BE2C (cell line): ENCODE results near the gene ABHD14A.

Experiments
- DNase-seq: peaks from one replicate; pipeline ENCODE4 v3.0.0-alpha.2; 2020
- H3K27me3 ChIP-seq: fragments of 250-450 bp; sonication (Bioruptor Pico); 2 replicates; pipeline ENCODE4 v1.5.1; 2020; ENCODE audit warnings: mild to moderate bottlenecking
- H3K36me3 ChIP-seq: fragments of 250-450 bp; sonication (Bioruptor Pico); 2 replicates; pipeline ENCODE4 v1.5.1; 2020; ENCODE audit warnings: mild to moderate bottlenecking
- H3K4me1 ChIP-seq: fragments of 250-450 bp; sonication (Bioruptor Pico); 2 replicates; pipeline ENCODE4 v1.5.1; 2020
- H3K4me3 ChIP-seq: 2 replicates; pipeline ENCODE4 v1.5.1; 2011; ENCODE audit warnings: low read depth, low read length
- H3K9me3 ChIP-seq: fragments of 250-450 bp; sonication (Bioruptor Pico); 2 replicates; pipeline ENCODE4 v1.5.1; 2020
- TF ChIP-seq, protein P1 (sequence below): IDR thresholded peaks from 2 replicates; pipeline ENCODE4 v1.5.1; 2012; ENCODE audit warnings: mild to moderate bottlenecking, low read depth, low read length

Gene ABHD14A

DNA sequence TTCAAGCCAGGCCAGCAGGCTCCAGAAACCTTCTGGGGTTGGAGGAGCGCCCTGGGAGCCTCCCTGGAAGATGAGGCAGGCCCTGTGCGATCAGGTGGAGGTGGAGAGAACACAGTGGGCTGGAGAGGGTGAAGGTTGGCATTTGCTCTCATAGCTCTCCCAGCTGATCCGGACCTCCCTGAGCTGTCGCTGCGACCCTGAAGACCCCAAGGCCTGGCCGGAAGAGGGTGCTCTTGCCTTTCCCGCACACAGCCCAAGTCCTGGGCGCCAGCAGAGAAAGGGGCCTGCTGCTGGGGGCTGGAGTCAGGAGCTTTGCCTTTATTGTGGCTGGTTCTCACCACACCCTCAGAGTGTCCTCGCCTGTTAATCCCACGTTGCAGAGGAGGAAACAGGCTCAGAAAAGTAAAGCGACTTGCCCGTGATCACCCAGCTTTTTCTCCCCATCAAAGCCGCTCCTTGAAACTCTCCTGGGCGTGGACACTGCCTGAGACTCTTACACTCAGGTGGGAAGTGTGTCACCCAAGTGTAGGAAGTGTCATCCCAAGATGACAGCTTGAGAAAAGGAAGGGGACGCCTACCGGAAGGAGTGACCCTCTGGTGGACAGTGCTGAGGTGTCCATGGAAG is 29.4 kb downstream of the ABHD14A start:
- DNase-seq, result peak; percentile 80
- H3K4me1 ChIP-seq, result peaks cover 8% of the 10 kb centered on the region
- H3K27me3 ChIP-seq, result no peaks in the 10 kb centered on the region
- TF ChIP-seq, protein P1, sequence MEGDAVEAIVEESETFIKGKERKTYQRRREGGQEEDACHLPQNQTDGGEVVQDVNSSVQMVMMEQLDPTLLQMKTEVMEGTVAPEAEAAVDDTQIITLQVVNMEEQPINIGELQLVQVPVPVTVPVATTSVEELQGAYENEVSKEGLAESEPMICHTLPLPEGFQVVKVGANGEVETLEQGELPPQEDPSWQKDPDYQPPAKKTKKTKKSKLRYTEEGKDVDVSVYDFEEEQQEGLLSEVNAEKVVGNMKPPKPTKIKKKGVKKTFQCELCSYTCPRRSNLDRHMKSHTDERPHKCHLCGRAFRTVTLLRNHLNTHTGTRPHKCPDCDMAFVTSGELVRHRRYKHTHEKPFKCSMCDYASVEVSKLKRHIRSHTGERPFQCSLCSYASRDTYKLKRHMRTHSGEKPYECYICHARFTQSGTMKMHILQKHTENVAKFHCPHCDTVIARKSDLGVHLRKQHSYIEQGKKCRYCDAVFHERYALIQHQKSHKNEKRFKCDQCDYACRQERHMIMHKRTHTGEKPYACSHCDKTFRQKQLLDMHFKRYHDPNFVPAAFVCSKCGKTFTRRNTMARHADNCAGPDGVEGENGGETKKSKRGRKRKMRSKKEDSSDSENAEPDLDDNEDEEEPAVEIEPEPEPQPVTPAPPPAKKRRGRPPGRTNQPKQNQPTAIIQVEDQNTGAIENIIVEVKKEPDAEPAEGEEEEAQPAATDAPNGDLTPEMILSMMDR, result peak; percentile 76
- no peaks in the 10 kb centered on the region for H3K36me3 ChIP-seq
- no peak overlapping the region for H3K4me3 ChIP-seq
- H3K9me3 ChIP-seq, result no peaks in the 10 kb centered on the region

DNA sequence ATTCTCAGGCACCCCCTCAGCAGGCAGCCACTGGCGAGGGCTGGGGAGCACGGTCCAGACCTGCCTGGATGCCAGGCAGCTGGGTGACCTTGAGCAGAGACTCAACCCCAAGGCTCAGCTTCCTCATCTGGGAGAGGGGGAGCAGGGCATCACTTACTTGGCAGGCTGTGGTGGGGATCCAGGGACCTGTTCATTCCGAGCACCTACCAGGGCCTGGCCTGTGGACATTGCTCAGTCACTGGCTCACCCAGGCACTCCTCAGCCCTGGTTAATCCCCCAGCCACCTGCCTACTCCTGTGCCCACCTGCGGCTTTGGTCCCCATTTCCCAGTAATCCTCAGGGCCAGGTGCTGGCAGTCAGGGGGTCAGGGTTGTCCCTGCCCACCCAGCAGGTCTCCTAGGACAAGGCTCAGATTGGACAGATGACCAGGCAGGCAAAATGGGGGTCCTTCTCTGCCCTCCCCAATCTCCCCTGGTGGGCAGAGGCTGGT is 30.1 kb downstream of the ABHD14A start:
- Histone ChIP-seq H3K4me3 (no peak overlapping the region), H3K9me3 (no peaks in the 10 kb centered on the region), H3K36me3 (no peaks in the 10 kb centered on the region), H3K4me1 (peaks cover 8% of the 10 kb centered on the region), H3K27me3 (no peaks in the 10 kb centered on the region)
- DNase-seq, result no peak
- TF ChIP-seq, protein P1, result no peak

DNA sequence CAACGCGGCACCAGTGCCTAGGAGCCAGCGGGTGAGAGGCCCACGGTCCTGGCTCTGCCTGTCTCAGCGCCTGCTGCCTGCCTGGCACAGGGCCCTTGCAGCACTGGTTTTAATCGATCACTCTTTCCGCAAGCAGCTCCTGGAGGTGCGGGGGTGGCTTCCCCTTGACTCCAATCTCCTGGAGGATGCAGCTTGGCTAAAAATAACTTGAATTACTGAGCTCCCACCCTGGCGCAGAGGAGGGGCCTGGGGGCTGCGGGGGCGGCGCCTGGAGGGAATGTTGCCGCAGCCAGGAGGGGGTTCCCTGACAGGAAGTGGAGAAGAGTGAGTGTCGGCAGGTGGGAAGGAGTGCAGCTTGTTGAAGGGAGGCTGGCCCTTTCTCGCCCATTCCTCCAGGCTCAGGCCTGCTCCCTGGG is 30.7 kb downstream of the ABHD14A start:
- Histone ChIP-seq H3K4me3 (0 out of 2 replicates have a peak overlapping the region, but pooled peaks have one; percentile 7), H3K4me1 (peaks cover 8% of the 10 kb centered on the region), H3K9me3 (no peaks in the 10 kb centered on the region), H3K36me3 (no peaks in the 10 kb centered on the region), H3K27me3 (no peaks in the 10 kb centered on the region)
- DNase-seq, result peak; percentile 51
- TF ChIP-seq, protein P1, result no peak

DNA sequence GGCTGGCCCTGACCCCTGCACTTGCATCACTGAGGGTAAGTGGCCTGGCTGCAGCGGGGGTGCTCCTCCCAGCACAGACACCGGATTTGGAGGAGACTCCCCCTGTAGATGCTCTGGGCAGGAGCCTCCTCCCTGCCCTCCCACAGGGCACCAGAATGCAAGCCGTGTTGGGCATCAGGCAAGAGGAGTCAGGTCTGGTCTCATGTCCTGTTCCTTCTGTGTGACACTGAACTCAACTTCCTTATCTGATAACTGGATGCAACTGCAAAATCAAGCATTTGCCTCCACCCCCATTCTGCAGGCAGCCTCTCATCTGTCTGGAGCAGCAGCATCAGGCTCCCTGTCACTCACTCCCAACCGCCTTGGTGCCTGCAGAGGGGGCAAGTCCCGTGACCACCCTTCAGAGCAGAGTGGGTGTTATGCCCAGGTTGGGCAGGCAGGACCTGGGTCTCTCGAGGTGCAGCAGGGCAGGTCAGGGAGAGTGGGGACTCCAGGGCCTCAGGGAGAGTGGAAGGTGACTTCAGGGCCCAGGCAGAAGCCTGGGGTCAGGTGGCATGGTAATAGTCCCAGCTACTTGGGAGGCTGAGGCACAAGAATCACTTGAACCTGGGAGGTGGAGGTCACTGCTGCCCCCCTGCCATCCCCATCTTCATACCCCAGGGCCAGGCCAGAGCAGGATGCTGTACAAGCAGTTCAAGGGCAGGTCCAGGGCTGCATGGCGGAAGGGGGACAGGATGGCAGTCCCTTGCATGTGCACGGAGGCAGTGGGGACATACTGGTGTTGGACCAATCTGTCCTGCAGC is 31.4 kb downstream of the ABHD14A start:
- peak; percentile 50 for DNase-seq
- H3K9me3 ChIP-seq, result no peaks in the 10 kb centered on the region
- TF ChIP-seq, protein P1, result no peak; the same call in 1 of the 2 replicates
- 0 out of 2 replicates have a peak overlapping the region, but pooled peaks have one; percentile 7 for H3K4me3 ChIP-seq
- no peaks in the 10 kb centered on the region for H3K27me3 ChIP-seq
- no peaks in the 10 kb centered on the region for H3K36me3 ChIP-seq
- peaks cover 8% of the 10 kb centered on the region for H3K4me1 ChIP-seq

DNA sequence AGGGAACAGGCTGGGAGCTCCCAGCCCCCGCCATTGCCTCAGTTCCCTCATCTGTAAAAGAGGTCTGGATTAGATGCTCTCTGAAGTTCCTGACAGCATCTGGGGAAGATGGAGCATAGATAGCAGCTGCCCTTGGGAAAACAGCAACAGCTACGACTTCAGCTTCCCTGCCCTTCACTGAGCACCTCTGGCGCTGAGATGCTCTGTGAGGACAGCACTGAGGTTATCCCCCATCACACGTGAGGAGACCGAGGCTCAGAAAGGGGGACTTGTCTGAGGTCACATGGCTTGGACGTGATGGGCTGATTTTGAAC is 31.9 kb downstream of the ABHD14A start:
- Histone ChIP-seq H3K9me3 (no peaks in the 10 kb centered on the region), H3K4me1 (peaks cover 8% of the 10 kb centered on the region), H3K27me3 (no peaks in the 10 kb centered on the region), H3K36me3 (no peaks in the 10 kb centered on the region), H3K4me3 (no peak overlapping the region)
- no peak for DNase-seq
- TF ChIP-seq, protein P1, result no peak

DNA sequence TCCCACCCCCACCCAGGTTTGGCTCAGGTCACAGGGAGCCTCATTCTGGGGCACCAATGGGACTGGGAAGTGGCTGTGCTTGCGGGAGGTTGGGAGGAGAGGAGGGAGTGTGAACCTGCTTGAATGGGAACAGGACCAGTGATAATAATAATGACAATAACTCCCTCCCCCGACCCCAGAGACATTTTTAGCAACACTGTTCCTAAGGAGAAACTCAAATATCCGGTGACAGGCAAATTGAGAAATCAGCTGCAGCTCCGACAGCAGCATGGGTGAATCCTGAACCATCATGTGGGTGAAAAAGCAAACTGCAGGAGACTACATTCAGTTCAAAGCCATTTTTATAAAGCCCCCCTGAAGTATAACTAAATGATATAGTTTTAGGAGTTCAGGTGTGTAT is 32.4 kb downstream of the ABHD14A start:
- TF ChIP-seq, protein P1, result no peak
- no peak for DNase-seq
- Histone ChIP-seq H3K27me3 (no peaks in the 10 kb centered on the region), H3K9me3 (no peaks in the 10 kb centered on the region), H3K4me1 (peaks cover 8% of the 10 kb centered on the region), H3K36me3 (no peaks in the 10 kb centered on the region), H3K4me3 (no peak overlapping the region)
